Neural progenitor cell (in vitro differentiated cells): ENCODE measurements around the gene RABIF.

Experiments
- CTCF ChIP-seq: fragments of 200-600 bp; sonication (generic); IDR thresholded peaks from 2 replicates; pipeline ENCODE4 v1.5.1; 2017; ENCODE audit warnings: antibody characterized with exemption, mild to moderate bottlenecking
- EZH2 ChIP-seq: fragments of 200-600 bp; sonication (generic); IDR thresholded peaks from 2 replicates; pipeline ENCODE4 v1.6.1; 2017; ENCODE audit warnings: antibody characterized with exemption, mild to moderate bottlenecking, moderate library complexity
- EZH2phosphoT487 ChIP-seq: fragments of 200-600 bp; sonication (generic); IDR thresholded peaks from 2 replicates; pipeline ENCODE4 v1.6.1; 2017; ENCODE audit warnings: antibody characterized with exemption

- no peak for TF ChIP-seq CTCF
- no peak for TF ChIP-seq EZH2
- TF ChIP-seq EZH2phosphoT487: no peak
These were observed 49.5 kb upstream of the RABIF start for GRCh38 chr1:202938287-202938925.
